ENCODE data around the gene PLEKHH2.

Gene PLEKHH2

GRCh38 chr2:43810888-43811287 lies 173.8 kb downstream of the PLEKHH2 start:
- DNase-seq (ENCODE audit: low read depth in 2 of 2), result no peak

- no peak for DNase-seq (ENCODE audit: low read depth in 2 of 2)
These were observed 174.9 kb downstream of the PLEKHH2 start for GRCh38 chr2:43812006-43812405.

GRCh38 chr2:43812947-43813346 lies 175.9 kb downstream of the PLEKHH2 start:
- DNase-seq (ENCODE audit: low read depth in 2 of 2), result no peak

- no peak for DNase-seq (ENCODE audit: low read depth in 2 of 2)
These were observed 177.7 kb downstream of the PLEKHH2 start for GRCh38 chr2:43814711-43815110.

All from fibroblast of skin of left quadriceps (primary cell).